ENCODE measurements around the gene SMPDL3A.

SMPDL3A gene

DNA sequence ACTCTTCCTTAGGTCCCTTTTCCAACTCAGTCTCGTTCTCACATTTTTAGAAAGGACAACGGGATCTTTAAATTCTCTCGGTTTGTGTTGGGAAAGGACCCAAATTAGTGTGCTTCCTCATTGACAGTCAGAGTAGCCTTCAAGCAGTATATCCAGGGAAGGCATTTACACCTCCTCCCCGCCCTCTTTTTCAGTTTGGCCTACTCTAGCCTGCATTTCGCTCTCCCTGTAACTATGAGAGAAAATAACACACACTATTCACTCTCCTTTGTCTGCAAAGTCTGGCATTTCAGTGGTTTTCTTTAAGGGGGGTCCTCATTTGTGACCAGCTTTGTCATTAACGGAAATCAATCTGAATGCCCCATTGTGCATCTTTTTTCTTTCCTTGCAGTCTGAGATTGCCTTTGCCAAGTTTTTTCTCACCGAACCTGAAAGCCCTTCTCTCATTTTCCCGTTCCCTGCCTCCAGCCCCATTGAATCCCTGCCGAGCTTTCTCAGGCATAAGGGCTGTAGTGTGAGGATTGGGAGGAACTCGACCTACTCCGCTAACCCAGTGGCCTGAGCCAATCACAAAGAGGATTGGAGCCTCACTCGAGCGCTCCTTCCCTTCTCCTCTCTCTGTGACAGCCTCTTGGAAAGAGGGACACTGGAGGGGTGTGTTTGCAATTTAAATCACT is 9.9 kb upstream of the SMPDL3A start:
- DNase-seq = no peak

- DNase-seq = no peak
Observed at GRCh38 chr6:122779667-122780066, 9.4 kb upstream of the SMPDL3A start, which contains the start of gene FABP7. Gene FABP7, plus strand, starts transcription at chr6:122779716. Its CDS starts 79 bp downstream, at chr6:122779795.

DNA sequence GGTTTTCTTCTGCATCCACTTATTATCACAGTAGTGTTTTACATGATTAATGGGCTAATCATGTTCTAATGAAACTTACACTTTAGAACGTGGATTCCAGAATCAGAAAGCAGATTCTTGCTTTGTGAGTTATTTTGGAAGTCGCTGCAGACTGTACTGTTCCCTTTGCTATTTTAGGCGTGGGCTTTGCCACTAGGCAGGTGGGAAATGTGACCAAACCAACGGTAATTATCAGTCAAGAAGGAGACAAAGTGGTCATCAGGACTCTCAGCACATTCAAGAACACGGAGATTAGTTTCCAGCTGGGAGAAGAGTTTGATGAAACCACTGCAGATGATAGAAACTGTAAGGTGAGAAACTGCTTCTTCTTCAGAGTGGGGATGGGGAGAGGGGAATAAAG is 8.9 kb upstream of the SMPDL3A start:
- no peak for DNase-seq

DNA sequence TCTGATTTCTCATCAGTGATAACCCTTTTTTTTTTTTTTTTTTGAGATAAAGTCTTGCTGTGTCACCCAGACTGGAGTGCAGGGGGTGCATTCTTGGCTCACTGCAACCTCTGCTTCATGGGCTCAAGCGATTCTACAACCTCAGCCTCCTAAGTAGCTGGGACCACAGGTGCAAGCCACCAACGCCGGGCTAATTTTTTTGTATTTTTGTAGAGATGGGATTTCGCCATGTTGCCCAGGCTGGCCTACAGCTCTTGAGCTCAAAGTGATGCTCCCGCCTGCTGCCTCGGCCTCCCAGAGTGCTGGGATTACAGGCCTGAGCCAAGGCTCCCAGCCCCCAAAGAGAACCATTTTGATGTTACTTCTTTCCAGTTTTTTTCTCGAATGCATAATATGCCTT is 7.3 kb upstream of the SMPDL3A start:
- DNase-seq = no peak

DNA sequence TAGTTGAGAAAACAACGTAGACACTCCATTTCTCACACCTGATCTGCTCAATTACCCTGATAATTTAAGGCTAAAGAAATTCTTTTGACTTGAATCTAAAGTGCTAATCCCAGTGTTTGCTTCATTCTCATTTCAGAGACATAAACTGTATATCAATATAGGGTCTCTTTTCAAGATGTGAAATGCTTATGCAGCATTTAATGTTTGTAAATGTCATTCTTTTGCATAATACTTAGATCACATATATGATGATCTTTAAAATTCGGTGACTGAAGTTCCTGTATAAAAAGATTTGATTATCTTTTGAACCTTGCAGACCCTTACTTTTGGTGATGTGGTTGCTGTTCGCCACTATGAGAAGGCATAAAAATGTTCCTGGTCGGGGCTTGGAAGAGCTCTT is 5.7 kb upstream of the SMPDL3A start:
- DNase-seq = no peak

DNA sequence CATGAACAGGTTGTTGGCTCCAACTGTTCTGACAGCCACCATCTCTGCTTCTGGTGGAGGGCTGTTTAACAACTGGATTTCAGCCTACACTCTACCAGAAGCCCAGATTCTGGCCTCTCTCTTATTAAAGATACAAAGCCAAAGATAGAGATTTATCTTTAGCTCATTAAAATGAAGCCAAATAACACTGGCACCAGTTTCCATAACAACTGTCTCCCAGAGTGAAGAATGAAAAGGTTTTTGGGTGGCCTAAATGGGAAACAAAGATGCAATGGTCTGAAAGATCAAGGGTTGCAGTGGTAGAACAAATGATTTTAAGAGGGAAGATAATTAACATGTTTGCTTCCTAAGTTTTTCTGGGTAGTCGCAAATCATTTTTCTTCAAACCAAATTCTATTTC is 3.2 kb upstream of the SMPDL3A start:
- DNase-seq = no peak

- no peak for DNase-seq
Observed at GRCh38 chr6:122787721-122788120, 1.3 kb upstream of the SMPDL3A start.

- no peak for DNase-seq
Observed at GRCh38 chr6:122788208-122788607, 850 bp upstream of the SMPDL3A start.

DNA sequence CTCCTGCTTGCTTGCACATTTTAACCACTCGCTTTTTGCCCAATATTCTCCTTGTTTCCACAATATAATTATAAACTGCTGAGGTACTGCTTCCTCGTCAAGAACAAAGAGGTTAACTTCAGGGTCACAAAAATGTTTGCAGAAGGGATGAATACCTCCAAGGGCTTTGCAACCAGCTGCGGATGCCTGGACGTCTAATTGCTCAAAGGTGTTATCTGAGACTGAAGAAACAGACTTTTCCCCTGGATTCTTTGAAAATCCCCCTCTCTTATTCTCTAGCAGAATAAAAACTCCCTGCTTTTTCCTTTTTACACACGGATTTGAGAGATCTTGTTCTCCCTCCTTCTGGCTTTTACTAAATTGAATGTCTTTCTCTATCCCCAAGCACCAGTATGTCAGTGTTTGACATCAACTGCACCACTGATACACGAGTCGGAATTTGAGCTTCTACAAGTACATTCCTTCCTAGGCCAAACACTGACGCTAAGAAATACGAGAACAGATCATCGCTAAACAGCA is 336 bp upstream of the SMPDL3A start:
- no peak for DNase-seq

DNA sequence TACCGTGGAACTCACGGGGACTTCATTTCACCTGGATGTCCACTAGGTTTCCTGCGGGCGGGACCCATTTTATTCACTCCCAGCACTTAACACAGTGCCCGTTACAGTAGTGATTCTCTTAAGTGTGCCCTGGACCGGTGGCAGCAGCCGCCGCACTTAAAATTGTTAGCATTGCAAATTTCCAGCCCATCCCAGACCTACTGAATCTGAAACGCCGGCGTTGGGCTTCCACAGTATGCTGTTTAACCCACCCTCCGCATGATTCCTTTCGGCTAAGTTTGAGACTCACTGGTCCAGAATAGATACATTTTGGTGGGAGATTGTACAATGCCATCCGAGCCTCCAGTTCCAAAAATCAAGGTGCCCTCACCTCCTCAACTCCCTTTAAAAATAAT is 967 bp downstream of the SMPDL3A start:
- DNase-seq = no peak

- DNase-seq = no peak
Observed at GRCh38 chr6:122790423-122791309, 1.6 kb downstream of the SMPDL3A start.

GRCh38 chr6:122791310-122791679 is 2.2 kb downstream of the SMPDL3A start:
- DNase-seq = no peak

DNA sequence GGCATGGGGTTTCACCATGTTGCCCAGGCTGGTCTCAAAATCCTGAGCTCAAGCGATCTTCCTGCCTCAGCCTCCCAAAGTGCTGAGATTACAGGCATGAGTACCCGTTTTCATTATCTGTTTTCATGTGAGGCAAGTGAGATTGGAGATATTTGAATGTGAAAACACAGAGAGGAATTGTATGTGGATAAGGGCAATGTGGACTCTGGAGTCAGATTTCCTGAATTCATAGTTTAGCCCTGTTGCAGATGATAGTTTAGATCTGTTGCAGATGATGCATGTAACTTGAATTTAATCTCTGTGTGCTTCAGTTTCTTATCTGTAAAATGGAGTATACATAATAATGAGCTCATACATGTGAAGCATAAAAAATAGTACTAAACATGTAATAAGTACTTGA is 3.7 kb downstream of the SMPDL3A start:
- no peak for DNase-seq

DNA sequence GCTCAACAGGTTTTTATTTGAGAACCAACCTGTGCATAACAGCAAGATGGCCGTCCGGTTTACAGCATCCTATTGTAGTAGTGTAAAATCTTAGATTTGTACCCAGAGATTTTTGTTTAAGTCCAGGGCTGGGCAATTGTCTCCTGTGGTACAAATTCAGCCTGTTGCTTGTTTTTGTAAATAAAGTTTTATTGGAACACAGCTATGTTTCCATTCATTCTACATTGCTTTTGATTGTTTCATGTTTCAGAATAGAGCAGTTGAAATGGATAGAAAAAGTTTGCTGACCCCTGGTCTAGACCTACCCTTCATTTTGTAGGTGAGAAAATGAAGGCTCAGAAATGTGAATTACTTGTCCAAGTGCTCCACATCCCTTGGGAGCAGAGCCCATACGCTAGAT is 8.5 kb downstream of the SMPDL3A start:
- DNase-seq = no peak

DNA sequence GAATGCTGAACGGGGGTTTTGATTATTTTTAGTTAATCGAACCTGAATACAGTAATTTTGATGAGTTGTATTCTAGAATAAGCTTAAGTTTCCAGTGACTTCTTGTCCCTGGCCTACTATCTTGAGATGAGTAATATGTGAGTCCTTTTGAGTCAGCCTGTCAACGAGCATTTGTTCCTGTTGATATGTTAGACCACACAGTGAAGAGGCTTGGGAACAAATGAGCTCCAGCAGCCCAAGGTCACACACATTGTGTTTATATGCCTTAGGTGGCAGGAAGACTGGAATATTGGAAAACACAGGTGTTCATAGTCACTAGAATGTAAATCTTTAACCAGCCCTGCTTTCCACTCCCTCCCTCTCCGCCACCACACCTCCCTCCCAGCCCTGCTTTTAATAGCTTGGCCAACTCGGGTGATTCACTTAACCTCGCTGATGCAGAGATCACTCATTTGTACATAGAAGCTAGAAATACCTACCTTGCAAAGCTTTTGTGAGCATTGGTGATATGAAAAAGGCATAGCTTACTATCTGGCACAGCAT is 9.1 kb downstream of the SMPDL3A start:
- peak; percentile 39 for DNase-seq

DNA sequence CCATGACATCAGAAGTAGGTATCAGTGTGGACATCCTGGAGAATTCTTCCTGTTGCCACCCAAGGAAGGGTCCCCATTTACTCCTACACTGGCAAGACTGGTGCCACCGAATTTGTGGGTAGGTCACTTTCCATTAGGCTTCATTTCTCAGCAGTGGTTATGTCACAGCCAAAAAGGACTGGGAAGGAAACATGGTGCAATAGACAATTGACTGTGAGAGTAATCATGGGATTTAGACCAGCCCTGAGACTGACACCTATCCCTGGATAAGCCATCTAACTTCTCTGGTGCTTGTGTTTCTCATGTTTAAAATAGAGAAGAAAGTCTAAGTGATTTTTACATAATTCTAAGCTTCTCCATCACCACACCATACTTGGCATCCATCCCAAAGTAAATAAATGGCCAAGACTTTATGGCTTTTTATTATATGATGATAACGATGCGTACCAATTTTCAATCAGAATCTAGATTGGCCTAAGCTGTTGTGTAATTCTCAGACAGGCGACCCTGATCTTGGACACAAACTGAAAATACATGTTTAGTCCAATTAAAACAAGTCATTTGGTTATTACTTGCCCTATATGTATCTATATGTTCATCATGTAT is 10.2 kb downstream of the SMPDL3A start:
- DNase-seq = no peak

DNA sequence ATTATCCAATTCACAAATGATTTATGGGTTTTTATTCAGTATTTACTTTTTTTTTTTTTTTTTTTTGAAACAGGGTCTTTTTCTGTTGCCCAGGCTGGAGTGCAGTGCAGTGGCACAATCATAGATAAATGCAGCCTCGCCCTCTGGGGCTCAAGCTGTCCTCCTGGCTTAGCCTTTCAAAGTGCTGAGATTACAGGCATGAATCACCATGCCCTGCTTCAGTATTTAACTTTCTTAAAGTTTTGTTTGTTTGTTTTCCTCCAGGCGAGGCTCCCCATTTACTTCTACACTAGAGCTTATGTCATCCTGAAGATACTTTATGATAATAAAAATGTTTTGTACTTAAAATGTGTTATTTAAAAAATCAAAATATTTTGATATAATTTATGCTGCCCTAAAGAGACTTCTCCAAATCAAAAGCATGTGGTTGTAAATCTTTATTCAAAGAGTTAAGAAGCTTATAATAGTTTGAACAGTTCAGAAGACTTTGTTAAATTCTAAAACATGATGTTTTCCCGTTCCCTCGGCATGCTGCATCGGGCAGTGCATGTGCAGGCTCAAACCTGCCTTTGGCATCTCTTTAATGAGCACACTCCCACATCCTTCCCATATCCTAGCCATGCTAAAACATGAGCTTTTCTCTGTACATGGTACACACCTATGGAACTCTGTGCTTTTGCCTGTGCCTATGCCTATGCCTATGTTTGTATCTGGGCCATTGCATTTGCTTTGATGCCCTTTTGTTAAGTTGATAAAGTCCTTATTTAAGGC is 11.0 kb downstream of the SMPDL3A start:
- DNase-seq = no peak

GRCh38 chr6:122800906-122801305 is 11.8 kb downstream of the SMPDL3A start:
- no peak for DNase-seq

GRCh38 chr6:122801397-122801796 is 12.3 kb downstream of the SMPDL3A start:
- no peak for DNase-seq

- no peak for DNase-seq
Observed at GRCh38 chr6:122803171-122803661, 14.2 kb downstream of the SMPDL3A start.

DNA sequence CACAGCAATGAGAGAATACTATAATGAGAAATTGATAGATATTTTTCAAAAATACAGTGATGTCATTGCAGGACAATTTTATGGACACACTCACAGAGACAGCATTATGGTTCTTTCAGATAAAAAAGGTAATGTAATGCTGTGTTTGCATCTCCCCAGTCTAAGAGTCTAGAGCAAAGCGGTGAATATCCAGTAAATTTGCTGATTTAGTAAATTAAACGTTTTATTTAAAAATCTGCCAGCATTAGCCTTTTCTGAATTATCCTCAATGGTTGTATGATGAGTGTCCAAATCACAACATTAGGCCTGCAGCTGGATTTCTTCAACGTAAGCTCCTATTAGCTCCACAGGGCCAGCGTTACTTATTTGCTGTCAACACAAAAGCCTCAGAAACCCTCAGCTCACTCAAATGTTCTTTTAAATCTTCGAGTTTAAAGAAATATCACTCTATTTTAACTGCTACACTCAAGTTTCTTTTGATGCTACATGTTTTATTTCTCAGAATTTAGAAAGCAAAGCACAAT is 16.0 kb downstream of the SMPDL3A start:
- no peak for DNase-seq

DNA sequence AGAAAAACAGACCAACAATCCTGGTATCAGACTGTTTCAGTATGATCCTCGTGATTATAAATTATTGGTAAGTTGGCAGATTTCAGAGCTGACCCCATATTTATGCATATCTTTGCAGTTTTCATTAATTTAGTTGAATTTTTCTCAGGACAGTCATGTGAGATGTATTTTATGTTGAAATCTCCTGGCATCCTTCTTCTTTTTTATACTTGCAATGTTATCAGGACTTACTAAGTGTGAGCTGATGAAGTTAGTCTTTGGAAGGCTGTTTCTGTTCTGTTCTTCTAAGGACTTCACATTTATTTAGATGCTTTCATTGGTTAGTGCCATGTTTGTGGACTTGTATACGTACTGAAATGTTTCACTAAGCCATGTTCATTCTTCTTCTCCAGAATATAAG is 17.2 kb downstream of the SMPDL3A start:
- DNase-seq = no peak

Data from T1000 (cell line).